OCI-LY1 (cell line): ENCODE measurements around the gene CDS1.

ENCODE experiments used
- CTCF ChIP-seq: fragments of 200-600 bp; sonication (generic), shearing (Covaris generic); IDR thresholded peaks from 2 replicates; pipeline ENCODE4 v1.5.1; 2017; ENCODE audit warnings: mild to moderate bottlenecking, antibody characterized with exemption, low read length, moderate library complexity, mixed read lengths
- EZH2 ChIP-seq: fragments of 200-600 bp; sonication (generic), shearing (Covaris generic); IDR thresholded peaks from 2 replicates; pipeline ENCODE4 v1.8.0; 2017; ENCODE audit warnings: borderline replicate concordance, mixed run types, mild to moderate bottlenecking, antibody characterized with exemption, low read length, moderate library complexity, mixed read lengths

- TF ChIP-seq CTCF (no peak), EZH2 (no peak)
These were observed 52.0 kb downstream of the CDS1 start for GRCh38 chr4:84634961-84635360.
